ENCODE results near the gene NEURL2.

- TF ChIP-seq CTCF (optimal IDR thresholded peaks at IDR 0.05 in 1 of 3, IDR thresholded peaks at IDR 0.05 in 1 of 3, conservative IDR thresholded peaks at IDR 0.05 in 1 of 3; ENCODE audit: extremely low read depth in 1 of 3, insufficient read depth in 2 of 3, low read length in 3 of 3) = no peak
- TF ChIP-seq EZH2 (IDR thresholded peaks at IDR 0.05; ENCODE audit: low read length) = no peak
These were observed 24.6 kb downstream of the NEURL2 start for GRCh38 chr20:45866454-45866853.
